Measurements from ENCODE around the gene INAFM1.

Gene INAFM1

GRCh38 chr19:47313754-47314295 is 39.1 kb downstream of the INAFM1 start:
- no peak for DNase-seq

- no peak for DNase-seq
Measured at GRCh38 chr19:47315125-47315821, 40.6 kb downstream of the INAFM1 start.

- DNase-seq: no peak
Measured at GRCh38 chr19:47316513-47316912, 41.8 kb downstream of the INAFM1 start.

GRCh38 chr19:47319923-47320871 is 45.5 kb downstream of the INAFM1 start:
- DNase-seq: no peak

- no peak for DNase-seq
Measured at GRCh38 chr19:47321630-47322029, 46.9 kb downstream of the INAFM1 start.

- no peak for DNase-seq
Measured at GRCh38 chr19:47322058-47322457, 47.4 kb downstream of the INAFM1 start.

GRCh38 chr19:47323409-47323808 is 48.7 kb downstream of the INAFM1 start:
- DNase-seq: no peak

- DNase-seq: no peak
Measured at GRCh38 chr19:47323872-47324271, 49.2 kb downstream of the INAFM1 start.

- DNase-seq: no peak
Measured at GRCh38 chr19:47324502-47324901, 49.8 kb downstream of the INAFM1 start.

Data from activated CD4-positive, CD25-positive, alpha-beta regulatory T cell treated with anti-CD3 and anti-CD28 coated beads, Interleukin-2, amount 50 U/mL, for 72 hours (primary cell).